ENCODE results near the gene ST6GALNAC5.

DNA sequence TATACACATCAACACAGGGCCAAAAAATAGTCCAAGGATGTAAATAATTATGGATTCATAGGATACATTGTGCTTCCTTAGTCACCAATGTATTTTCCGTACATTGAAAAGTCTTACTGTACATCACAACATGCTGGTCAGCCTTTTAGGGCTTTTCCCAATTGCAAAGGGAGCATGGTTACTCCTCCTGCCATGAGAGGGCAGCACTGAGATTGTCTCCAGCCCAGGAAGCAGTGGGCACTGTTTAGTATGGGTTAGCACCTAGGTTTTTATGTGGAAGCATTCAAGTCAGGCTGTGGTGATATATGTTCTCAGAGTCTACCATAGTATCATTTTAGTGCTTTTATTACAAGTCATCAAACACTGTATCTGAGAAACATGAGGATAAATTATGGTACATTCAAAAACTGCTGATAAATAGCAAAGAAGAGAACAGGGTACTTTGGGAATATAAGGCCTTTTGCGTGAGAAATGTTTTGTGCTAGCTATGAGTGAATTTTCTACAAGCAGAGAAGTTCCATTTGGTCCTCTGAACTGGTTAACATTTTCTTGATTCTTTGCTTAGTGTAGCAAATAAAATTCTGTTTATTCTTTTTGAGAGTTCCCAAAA, 34.0 kb downstream of the ST6GALNAC5 start:
- TF ChIP-seq EZH2 (IDR thresholded peaks at IDR 0.05; ENCODE audit: insufficient read depth, poor library complexity, severe bottlenecking) (no peak), EZH2phosphoT487 (IDR thresholded peaks at IDR 0.05; ENCODE audit: insufficient read depth, low read depth) (no peak)
